Brain microvascular endothelial cell (primary cell): ENCODE data around the gene ATP1B2.
A peak's percentile ranks its signal among the peaks of the same experiment; 100 is the strongest.

Source experiments
- DNase-seq: peaks from one replicate; pipeline ENCODE4 v3.0.0-alpha.2; 2020
- H3K27ac ChIP-seq: fragments of 250-450 bp; sonication (Bioruptor Pico); 2 replicates; pipeline ENCODE4 v1.5.1; 2020; ENCODE audit warnings: mild to moderate bottlenecking, moderate library complexity
- H3K27me3 ChIP-seq: fragments of 250-450 bp; sonication (Bioruptor Pico); replicated peaks from 2 replicates; pipeline ENCODE4 v1.5.1; 2020; ENCODE audit warnings: mild to moderate bottlenecking
- H3K36me3 ChIP-seq: fragments of 250-450 bp; sonication (Bioruptor Pico); replicated peaks from 2 replicates; pipeline ENCODE4 v1.5.1; 2020; ENCODE audit warnings: mild to moderate bottlenecking
- H3K4me3 ChIP-seq: 2 replicates; pipeline ENCODE4 v1.5.1; 2011; ENCODE audit warnings: low read depth, mild to moderate bottlenecking, control low read depth, low read length, moderate library complexity
- CTCF ChIP-seq: IDR thresholded peaks from 2 replicates; pipeline ENCODE4 v1.5.1; 2011; ENCODE audit warnings: low read depth, mild to moderate bottlenecking, moderate library complexity, low read length, control low read depth, inconsistent platforms; ENCODE audit errors: missing control alignments
- in situ Hi-C: cut with HindIII; loops from 2 replicates; pipeline ENCODE4 v1.10.0; 2017; ENCODE audit warnings: low sequenced_read_pairs, low pct_ligation_motif_present

ATP1B2 gene

DNA sequence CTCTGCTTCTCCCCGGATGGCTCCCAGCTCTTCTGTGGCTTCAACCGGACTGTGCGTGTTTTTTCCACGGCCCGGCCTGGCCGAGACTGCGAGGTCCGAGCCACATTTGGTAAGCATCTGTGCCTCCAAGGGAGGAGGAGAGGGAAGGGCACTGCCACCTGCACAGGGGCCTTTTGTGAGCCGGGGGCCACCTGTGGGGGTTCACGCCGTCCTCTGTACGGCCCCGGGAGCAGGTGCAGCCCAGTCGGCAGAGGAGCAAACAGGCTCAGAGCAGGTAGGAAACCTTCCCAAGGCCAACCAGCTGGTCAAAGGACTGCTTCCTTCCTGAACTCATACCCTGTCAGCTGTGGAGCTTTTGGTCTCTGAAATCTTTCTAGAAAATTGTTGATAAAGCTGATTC is 51.0 kb downstream of the ATP1B2 start:
- no peak overlapping the region for H3K27ac ChIP-seq
- no peak for DNase-seq
- no peak overlapping the region for H3K4me3 ChIP-seq
- peaks cover 24% of the 10 kb centered on the region for H3K27me3 ChIP-seq
- H3K36me3 ChIP-seq = no peaks in the 10 kb centered on the region
- TF ChIP-seq CTCF = no peak
- in situ Hi-C loops = no loop called here

GRCh38 chr17:7702776-7703175 is 52.0 kb downstream of the ATP1B2 start:
- Histone ChIP-seq H3K27me3 (peaks cover 25% of the 10 kb centered on the region), H3K36me3 (no peaks in the 10 kb centered on the region), H3K4me3 (no peak overlapping the region), H3K27ac (no peak overlapping the region)
- in situ Hi-C loops = no loop called here
- no peak for DNase-seq
- TF ChIP-seq CTCF = no peak

- no peak overlapping the region for H3K4me3 ChIP-seq
- H3K27ac ChIP-seq = no peak overlapping the region
- H3K36me3 ChIP-seq = no peaks in the 10 kb centered on the region
- no peak for TF ChIP-seq CTCF
- in situ Hi-C loops = no loop called here
- peak; percentile 38 for DNase-seq
- H3K27me3 ChIP-seq = peaks cover 25% of the 10 kb centered on the region
Observed at GRCh38 chr17:7703584-7704479, 53.1 kb downstream of the ATP1B2 start.

GRCh38 chr17:7704601-7705268 is 54.0 kb downstream of the ATP1B2 start, which contains the start of gene EFNB3:
Gene EFNB3, plus strand, starts transcription at chr17:7705202. Its CDS starts 397 bp downstream, at chr17:7705599.
- H3K27ac ChIP-seq = no peak within 1 kb of the TSS
- peak within 1 kb of the TSS; percentile 43 for H3K4me3 ChIP-seq
- no peak for DNase-seq
- TF ChIP-seq CTCF = no peak
- H3K27me3 ChIP-seq = peaks cover 25% of the 10 kb centered on the region
- in situ Hi-C loops = no loop called here
- H3K36me3 ChIP-seq = no peaks in the 10 kb centered on the region

DNA sequence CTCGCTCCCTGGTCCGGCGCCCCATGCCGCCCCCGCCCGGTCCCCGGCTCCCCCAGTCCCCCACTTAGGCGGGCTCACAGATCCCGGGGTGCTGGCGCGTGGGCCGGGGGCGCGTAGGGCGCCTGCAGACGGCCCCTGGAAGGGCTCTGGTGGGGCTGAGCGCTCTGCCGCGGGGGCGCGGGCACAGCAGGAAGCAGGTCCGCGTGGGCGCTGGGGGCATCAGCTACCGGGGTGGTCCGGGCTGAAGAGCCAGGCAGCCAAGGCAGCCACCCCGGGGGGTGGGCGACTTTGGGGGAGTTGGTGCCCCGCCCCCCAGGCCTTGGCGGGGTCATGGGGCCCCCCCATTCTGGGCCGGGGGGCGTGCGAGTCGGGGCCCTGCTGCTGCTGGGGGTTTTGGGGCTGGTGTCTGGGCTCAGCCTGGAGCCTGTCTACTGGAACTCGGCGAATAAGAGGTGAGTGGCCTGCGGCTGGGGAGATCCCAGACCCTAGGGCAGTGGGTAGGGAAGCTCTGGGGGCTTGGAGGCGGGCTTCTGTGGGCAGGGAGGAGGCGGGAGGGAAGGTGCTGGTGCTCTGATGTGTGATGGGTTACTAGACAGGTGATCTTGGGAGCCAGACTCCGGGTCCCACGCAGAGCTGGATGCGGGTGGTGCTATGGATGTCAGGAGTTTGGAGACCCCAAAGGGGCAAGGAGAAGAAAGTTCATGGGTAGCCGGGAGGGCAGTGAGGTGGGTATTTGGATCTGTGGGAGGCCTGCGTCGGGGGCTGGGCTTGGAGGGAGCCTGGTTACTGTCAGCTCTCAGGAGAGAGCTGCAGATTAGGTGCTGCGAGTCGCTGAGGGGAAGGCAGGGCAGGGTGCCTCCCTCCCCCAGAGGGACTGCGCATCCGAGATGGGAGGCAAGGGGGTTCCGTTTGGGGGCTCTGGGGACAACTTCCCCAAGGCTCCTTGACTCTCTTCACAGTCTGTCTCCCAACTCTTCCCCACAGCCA is 54.8 kb downstream of the ATP1B2 start:
- Histone ChIP-seq H3K36me3 (no peaks in the 10 kb centered on the region), H3K27ac (no peak overlapping the region), H3K27me3 (peaks cover 25% of the 10 kb centered on the region), H3K4me3 (peak overlapping the region; percentile 43)
- no peak for DNase-seq
- TF ChIP-seq CTCF = no peak
- in situ Hi-C loops = no loop called here
